Endothelial cell (in vitro differentiated cells): ENCODE results near the gene MYO18B. TPM values are rescaled to one million over a fixed set of nuclear protein-coding genes. Genes with fewer than 3 reads are reported as not detected.

Source experiments
- DNase-seq: peaks from one replicate; pipeline ENCODE4 v3.0.0; 2021; ENCODE audit warnings: low spot score
- H3K27ac Mint-ChIP-seq: one replicate; pipeline ENCODE4 v1.8.0; 2021; ENCODE audit warnings: mixed read lengths, inconsistent platforms; ENCODE audit not compliant: unreplicated experiment
- H3K27me3 Mint-ChIP-seq: one replicate; pipeline ENCODE4 v1.8.0; 2021; ENCODE audit warnings: mild to moderate bottlenecking, moderate library complexity, mixed read lengths, inconsistent platforms; ENCODE audit not compliant: unreplicated experiment
- H3K36me3 Mint-ChIP-seq: one replicate; pipeline ENCODE4 v1.8.0; 2021; ENCODE audit warnings: mild to moderate bottlenecking, low read depth, mixed read lengths, inconsistent platforms; ENCODE audit not compliant: unreplicated experiment
- H3K4me1 Mint-ChIP-seq: one replicate; pipeline ENCODE4 v1.8.0; 2021; ENCODE audit warnings: mild to moderate bottlenecking, mixed read lengths, inconsistent platforms; ENCODE audit not compliant: unreplicated experiment
- H3K4me3 Mint-ChIP-seq: one replicate; pipeline ENCODE4 v1.8.0; 2021; ENCODE audit warnings: mild to moderate bottlenecking, mixed read lengths, inconsistent platforms; ENCODE audit not compliant: unreplicated experiment
- H3K9me3 Mint-ChIP-seq: one replicate; pipeline ENCODE4 v1.8.0; 2021; ENCODE audit warnings: mixed read lengths, inconsistent platforms; ENCODE audit not compliant: unreplicated experiment
- CTCF ChIP-seq: fragments of 200-600 bp; sonication (generic); IDR thresholded peaks from one replicate; pipeline ENCODE4 v1.5.0; 2021; ENCODE audit warnings: antibody characterized with exemption; ENCODE audit not compliant: unreplicated experiment
- total RNA-seq: library from RNA; stranded (reverse); fragmentation: NEBNext Ultra II Directional; extraction: Animal tissue kit (Norgen Biotek cat#: 25700); gene quantifications from one replicate; pipeline ENCODE4 v1.2.1, GENCODE V29; 2021; ENCODE audit not compliant: unreplicated experiment

Gene MYO18B
- total RNA-seq, 1 donor from 2014 or later: not detected

GRCh38 chr22:25847451-25847850 lies 105.5 kb downstream of the MYO18B start:
- TF ChIP-seq CTCF: no peak
- no peak for DNase-seq
- H3K4me3 Mint-ChIP-seq: no peak overlapping the region

GRCh38 chr22:25848954-25849353 lies 107.0 kb downstream of the MYO18B start:
- Mint-ChIP-seq H3K4me3 (no peak overlapping the region), H3K9me3 (no peaks in the 10 kb centered on the region), H3K36me3 (no peaks in the 10 kb centered on the region), H3K27me3 (peaks cover 11% of the 10 kb centered on the region), H3K27ac (no peak overlapping the region), H3K4me1 (peaks cover 3% of the 10 kb centered on the region)
- TF ChIP-seq CTCF: no peak
- DNase-seq: no peak

More at GRCh38 chr22:25847451-25847850, 105.5 kb downstream of the MYO18B start:
- Mint-ChIP-seq H3K4me1 (peaks cover 3% of the 10 kb centered on the region), H3K27me3 (peaks cover 11% of the 10 kb centered on the region), H3K9me3 (no peaks in the 10 kb centered on the region), H3K27ac (no peak overlapping the region), H3K36me3 (no peaks in the 10 kb centered on the region)

- H3K4me3 Mint-ChIP-seq: no peak overlapping the region
- no peak for DNase-seq
Observed at GRCh38 chr22:25849522-25849921, 107.5 kb downstream of the MYO18B start.

GRCh38 chr22:25852223-25852622 lies 110.2 kb downstream of the MYO18B start:
- no peak overlapping the region for H3K27ac Mint-ChIP-seq
- H3K27me3 Mint-ChIP-seq: peaks cover 9% of the 10 kb centered on the region
- H3K4me1 Mint-ChIP-seq: peaks cover 3% of the 10 kb centered on the region
- H3K36me3 Mint-ChIP-seq: no peaks in the 10 kb centered on the region
- H3K9me3 Mint-ChIP-seq: no peaks in the 10 kb centered on the region
- no peak for TF ChIP-seq CTCF
- no peak overlapping the region for H3K4me3 Mint-ChIP-seq
- no peak for DNase-seq

More at GRCh38 chr22:25849522-25849921, 107.5 kb downstream of the MYO18B start:
- Mint-ChIP-seq H3K4me1 (peaks cover 3% of the 10 kb centered on the region), H3K27me3 (peaks cover 11% of the 10 kb centered on the region), H3K9me3 (no peaks in the 10 kb centered on the region), H3K36me3 (no peaks in the 10 kb centered on the region), H3K27ac (no peak overlapping the region)
- no peak for TF ChIP-seq CTCF

- peaks cover 8% of the 10 kb centered on the region for H3K27me3 Mint-ChIP-seq
- no peaks in the 10 kb centered on the region for H3K9me3 Mint-ChIP-seq
- H3K4me3 Mint-ChIP-seq: no peak overlapping the region
Observed at GRCh38 chr22:25853078-25853477, 111.1 kb downstream of the MYO18B start.

More at GRCh38 chr22:25853078-25853477, 111.1 kb downstream of the MYO18B start:
- no peak overlapping the region for H3K27ac Mint-ChIP-seq
- TF ChIP-seq CTCF: no peak
- no peaks in the 10 kb centered on the region for H3K36me3 Mint-ChIP-seq
- peaks cover 3% of the 10 kb centered on the region for H3K4me1 Mint-ChIP-seq
- no peak for DNase-seq
